Naive B cell (primary cell): ENCODE data around the gene ADRM1. TPM values are rescaled to one million over a fixed set of nuclear protein-coding genes. Genes with fewer than 3 reads are reported as not detected.
A peak's percentile ranks its signal among the peaks of the same experiment; 100 is the strongest.

Experiments
- ATAC-seq, 2 donors: fragments of 150-1000 bp; cut with Tn5 transposase; 2 replicates each; pipeline ENCODE4 v1.10.0; 2021; ENCODE audit warnings: low read depth in 2 of 2, mild to moderate bottlenecking in 2 of 2, moderate library complexity in 2 of 2
- DNase-seq: peaks from one replicate; pipeline ENCODE4 v3.0.0; 2022
- H3K27ac Mint-ChIP-seq, 6 donors: one replicate each; pipeline ENCODE4 v1.8.0; 2020 to 2022; ENCODE audit warnings: mild to moderate bottlenecking in 6 of 6, mixed read lengths in 6 of 6, moderate library complexity in 5 of 6, inconsistent platforms in 2 of 6
- H3K27me3 Mint-ChIP-seq, 3 donors: one replicate each; pipeline ENCODE4 v1.8.0; 2021 to 2022; ENCODE audit warnings: mixed read lengths in 3 of 3, mild to moderate bottlenecking in 1 of 3
- H3K36me3 Mint-ChIP-seq, 2 donors: one replicate each; pipeline ENCODE4 v1.8.0; 2020 to 2022; ENCODE audit warnings: mixed read lengths in 2 of 2, inconsistent platforms in 1 of 2, mild to moderate bottlenecking in 1 of 2
- H3K4me1 Mint-ChIP-seq, 3 donors: one replicate each; pipeline ENCODE4 v1.8.0; 2020 to 2022; ENCODE audit warnings: mixed read lengths in 3 of 3, inconsistent platforms in 1 of 3, mild to moderate bottlenecking in 1 of 3, moderate library complexity in 1 of 3
- H3K4me3 Mint-ChIP-seq, 8 donors: one replicate each; pipeline ENCODE4 v1.8.0; 2020 to 2022; ENCODE audit warnings: mild to moderate bottlenecking in 8 of 8, mixed read lengths in 8 of 8, moderate library complexity in 8 of 8, inconsistent platforms in 2 of 8
- H3K9me3 Mint-ChIP-seq, 7 donors: one replicate each; pipeline ENCODE4 v1.8.0; 2020 to 2022; ENCODE audit warnings: mixed read lengths in 7 of 7, mild to moderate bottlenecking in 5 of 7, inconsistent platforms in 2 of 7, moderate library complexity in 1 of 7
- polyA plus RNA-seq, 6 donors: library from polyadenylated mRNA; unstranded; fragments of 300-500 nt; fragmentation: Illumina TruSeq; gene quantifications; one replicate each; pipeline ENCODE4 v1.2.3, GENCODE V29; 2021; ENCODE audit warnings: low read depth in 6 of 6

The ADRM1 gene
- polyA plus RNA-seq, 6 donors from 2014 or later, result 75.6 to 111 (median 89.0) TPM

DNA sequence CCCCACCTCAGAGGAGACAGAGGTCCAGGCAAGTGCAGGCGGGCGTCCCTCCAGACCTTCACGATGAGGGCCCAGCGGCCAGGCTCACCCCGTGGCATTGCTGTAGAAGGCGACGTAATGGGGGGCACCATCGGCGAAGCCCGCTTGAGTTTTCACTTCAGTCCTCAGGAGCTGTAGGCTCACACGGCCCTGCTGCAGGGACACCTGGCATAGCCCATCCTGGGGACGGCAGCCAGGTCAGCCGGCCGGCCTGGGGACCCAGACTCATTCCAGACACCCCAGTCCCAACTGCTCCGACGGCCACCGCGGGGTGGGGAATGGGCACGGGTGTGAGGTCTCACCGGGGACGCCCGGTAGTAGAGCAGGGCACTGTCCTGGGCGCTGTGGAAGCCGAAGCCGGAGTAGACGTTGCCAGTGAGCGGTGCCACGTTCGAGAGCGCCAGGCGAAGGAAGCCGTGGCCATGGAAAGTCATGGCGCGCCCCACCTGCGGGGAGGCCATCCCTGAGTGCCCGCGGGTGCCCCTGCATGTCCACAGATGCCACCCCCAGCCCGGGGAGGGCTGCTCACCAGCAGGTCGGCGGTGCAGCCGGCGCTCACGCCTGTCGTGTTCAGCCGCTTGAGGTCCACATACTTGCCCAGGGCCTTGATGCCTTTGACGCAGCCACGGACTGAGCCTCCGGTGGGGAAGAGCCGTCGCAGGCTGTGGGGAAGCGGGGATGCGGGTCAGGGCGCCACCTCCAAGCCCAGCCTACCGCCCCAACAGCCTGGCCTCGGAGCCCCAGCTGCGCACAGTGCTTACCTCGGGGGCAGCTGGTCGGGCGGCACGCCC is 9.2 kb downstream of the ADRM1 start:
- Mint-ChIP-seq H3K4me1 (peaks cover 0 to 6% (median 0%) of the 10 kb centered on the region in 3 donors), H3K27ac (no peak overlapping the region), H3K9me3 (no peaks in the 10 kb centered on the region), H3K4me3 (no peak overlapping the region), H3K27me3 (no peaks in the 10 kb centered on the region), H3K36me3 (no peaks in the 10 kb centered on the region)
- ATAC-seq, result no peak
- DNase-seq, result no peak

DNA sequence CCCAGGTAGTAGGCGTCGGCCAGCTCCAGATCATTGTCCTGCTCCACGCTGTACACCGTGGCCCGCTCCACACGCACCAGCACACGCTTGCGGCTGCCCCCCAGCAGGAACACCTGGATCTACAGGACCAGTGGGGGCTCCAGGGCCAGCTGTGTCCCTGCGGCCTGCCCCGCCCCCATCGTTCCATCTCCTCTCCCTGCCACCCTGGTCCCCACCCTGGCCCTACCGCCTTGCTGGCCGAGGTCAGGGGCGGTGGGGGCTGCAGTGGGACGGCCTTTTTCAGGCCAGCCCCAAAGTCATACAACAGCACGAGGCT is 9.8 kb downstream of the ADRM1 start:
- Mint-ChIP-seq H3K27ac (no peak overlapping the region), H3K4me1 (peaks cover 0 to 6% (median 0%) of the 10 kb centered on the region in 3 donors), H3K27me3 (no peaks in the 10 kb centered on the region), H3K4me3 (no peak overlapping the region), H3K9me3 (no peaks in the 10 kb centered on the region), H3K36me3 (no peaks in the 10 kb centered on the region)
- ATAC-seq, result no peak
- DNase-seq, result no peak

DNA sequence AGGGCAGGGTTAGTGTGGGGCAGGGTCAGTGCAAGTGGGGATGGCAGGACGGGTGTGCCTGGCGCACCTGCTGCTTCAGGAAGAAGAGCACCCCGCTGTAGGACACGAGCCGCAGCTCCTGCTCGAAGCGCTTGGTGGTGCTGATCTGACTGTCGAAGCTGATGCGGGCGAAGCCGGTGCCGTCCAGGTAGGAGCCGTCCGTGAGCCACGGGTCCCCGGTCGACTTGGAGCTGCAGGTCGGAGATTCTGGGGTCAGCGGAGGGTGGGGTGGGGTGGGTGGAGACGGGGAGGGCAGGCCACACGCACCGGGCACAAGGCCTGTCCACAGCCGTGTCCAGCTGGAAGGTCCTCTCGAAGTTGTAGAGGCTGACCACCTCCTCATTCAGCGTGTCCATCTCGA is 10.2 kb downstream of the ADRM1 start:
- no peak for DNase-seq
- H3K4me3 Mint-ChIP-seq, result no peak overlapping the region
- no peak for ATAC-seq
- H3K9me3 Mint-ChIP-seq, result no peaks in the 10 kb centered on the region
- no peaks in the 10 kb centered on the region for H3K36me3 Mint-ChIP-seq
- no peaks in the 10 kb centered on the region for H3K27me3 Mint-ChIP-seq
- H3K4me1 Mint-ChIP-seq, result peaks cover 0 to 6% (median 0%) of the 10 kb centered on the region in 3 donors
- H3K27ac Mint-ChIP-seq, result no peak overlapping the region

DNA sequence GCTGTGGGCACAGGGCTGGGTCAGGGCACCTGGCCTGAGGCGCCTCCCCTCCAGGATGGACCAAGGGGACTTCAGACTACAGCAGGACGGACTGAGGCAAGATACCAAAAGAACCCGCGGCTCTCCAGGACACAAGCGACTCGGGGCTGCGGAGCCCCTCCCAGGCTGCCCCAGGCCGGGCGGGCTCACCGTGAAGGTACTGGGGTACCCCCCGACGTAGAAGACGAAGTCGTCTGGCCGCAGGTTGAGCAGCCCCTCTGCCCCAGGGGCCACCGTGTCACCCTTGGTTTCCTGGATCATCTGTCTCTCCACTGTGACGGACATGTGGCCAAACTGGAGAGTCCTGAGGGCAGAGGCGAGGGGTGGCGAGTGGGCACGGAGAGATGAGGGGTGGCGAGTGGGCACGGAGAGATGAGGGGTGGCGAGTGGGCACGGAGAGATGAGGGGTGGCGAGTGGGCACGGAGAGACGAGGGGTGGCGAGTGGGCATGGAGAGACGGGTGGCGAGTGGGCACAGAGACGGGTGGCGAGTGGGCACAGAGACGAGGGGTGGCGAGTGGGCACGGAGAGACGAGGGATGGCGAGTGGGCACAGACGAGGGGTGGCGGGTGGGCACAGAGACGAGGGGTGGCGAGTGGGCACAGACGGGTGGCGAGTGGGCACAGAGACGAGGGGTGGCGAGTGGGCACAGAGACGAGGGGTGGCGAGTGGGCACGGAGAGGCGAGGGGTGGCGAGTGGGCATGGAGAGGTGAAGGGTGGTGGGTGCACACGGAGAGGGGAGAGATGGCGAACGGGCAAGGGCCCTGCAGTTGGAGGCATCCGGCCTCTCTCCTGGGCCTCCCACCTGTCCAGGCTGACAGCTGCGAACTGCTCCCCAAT is 10.9 kb downstream of the ADRM1 start:
- DNase-seq, result no peak

DNA sequence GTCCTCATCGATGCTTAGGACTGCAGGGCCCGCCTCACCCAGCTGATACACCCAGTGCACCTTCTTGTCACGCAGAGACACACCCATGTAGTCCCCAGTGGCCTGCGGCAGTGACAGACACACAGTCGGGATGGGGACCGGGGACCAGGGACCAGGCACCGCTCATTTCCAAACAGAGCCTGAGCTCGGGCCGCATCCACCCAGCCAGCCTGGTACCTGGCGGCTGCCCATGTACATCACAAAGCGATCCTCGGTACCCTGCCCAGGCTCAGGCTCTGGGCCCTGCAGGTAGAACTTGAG is 11.5 kb downstream of the ADRM1 start:
- Mint-ChIP-seq H3K36me3 (no peaks in the 10 kb centered on the region), H3K4me3 (no peak overlapping the region), H3K27me3 (no peaks in the 10 kb centered on the region), H3K4me1 (peaks cover 0 to 6% (median 0%) of the 10 kb centered on the region in 3 donors), H3K9me3 (no peaks in the 10 kb centered on the region), H3K27ac (peak overlapping the region in 1 of 6 donors; percentile 60)
- DNase-seq (no peak), ATAC-seq (no peak)

More for the DNA sequence above, 10.9 kb downstream of the ADRM1 start:
- no peak for ATAC-seq
- Mint-ChIP-seq H3K27me3 (no peaks in the 10 kb centered on the region), H3K4me3 (no peak overlapping the region), H3K36me3 (no peaks in the 10 kb centered on the region), H3K4me1 (peaks cover 0 to 6% (median 0%) of the 10 kb centered on the region in 3 donors), H3K27ac (peak overlapping the region in 1 of 6 donors; percentile 60), H3K9me3 (no peaks in the 10 kb centered on the region)

DNA sequence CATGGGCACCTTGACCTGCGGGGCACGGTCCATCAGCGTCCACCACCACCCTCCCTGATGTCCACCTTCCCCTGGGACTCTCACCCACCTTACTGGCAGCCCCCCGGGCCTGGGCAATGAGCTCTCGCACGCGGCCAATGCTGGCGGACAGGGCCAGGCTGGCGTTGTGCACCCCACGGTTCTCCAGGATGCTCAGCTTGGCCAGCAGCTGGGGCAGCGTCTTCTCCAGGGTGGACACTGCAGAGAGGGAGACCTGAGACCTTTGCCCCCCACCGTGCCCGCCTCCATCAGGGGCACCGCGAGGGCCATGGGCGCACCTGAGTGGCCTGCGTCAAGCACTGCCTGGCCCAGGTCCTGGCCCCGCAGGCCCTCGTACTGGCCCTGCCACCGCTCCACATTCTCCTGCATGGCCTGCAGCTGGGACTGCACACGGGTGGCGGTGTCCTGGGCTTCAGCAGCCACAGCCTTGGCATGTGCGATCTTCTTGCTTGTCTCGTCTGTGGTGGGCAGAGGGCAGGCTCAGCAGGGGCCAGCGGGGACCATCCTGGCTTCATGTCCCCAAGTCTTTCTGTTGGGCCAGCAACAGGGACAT is 12.0 kb downstream of the ADRM1 start:
- ATAC-seq, result no peak
- Mint-ChIP-seq H3K27ac (no peak overlapping the region), H3K4me1 (peaks cover 0 to 6% (median 0%) of the 10 kb centered on the region in 3 donors), H3K4me3 (no peak overlapping the region), H3K9me3 (no peaks in the 10 kb centered on the region), H3K36me3 (no peaks in the 10 kb centered on the region), H3K27me3 (no peaks in the 10 kb centered on the region)
- no peak for DNase-seq

DNA sequence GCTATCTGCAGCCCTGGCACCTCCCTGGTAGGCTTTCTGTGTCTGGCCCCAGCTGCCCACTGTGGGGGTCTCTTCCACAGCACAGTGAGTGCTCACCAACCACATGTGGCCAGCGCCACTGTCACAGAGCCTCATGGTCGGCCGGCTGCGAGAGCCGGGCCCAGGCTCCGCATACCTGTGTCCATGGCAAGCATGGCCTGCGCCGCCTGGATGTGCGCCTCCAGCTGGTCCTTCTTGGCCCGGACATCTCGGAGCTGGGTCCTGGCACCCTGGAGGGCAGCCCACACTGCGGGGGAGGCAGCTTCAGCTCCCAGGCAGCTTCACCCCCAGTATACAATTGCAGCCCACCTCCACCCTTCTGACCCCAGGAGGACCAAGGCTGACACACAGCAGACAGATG is 13.0 kb downstream of the ADRM1 start:
- peak overlapping the region in 1 of 6 donors; percentile 79 for H3K27ac Mint-ChIP-seq
- H3K27me3 Mint-ChIP-seq, result no peaks in the 10 kb centered on the region
- peaks cover 0 to 8% (median 2%) of the 10 kb centered on the region in 3 donors for H3K4me1 Mint-ChIP-seq
- no peaks in the 10 kb centered on the region for H3K36me3 Mint-ChIP-seq
- H3K9me3 Mint-ChIP-seq, result peaks cover 0 to 2% (median 0%) of the 10 kb centered on the region in 7 donors
- no peak overlapping the region for H3K4me3 Mint-ChIP-seq
- no peak for DNase-seq
- no peak for ATAC-seq

DNA sequence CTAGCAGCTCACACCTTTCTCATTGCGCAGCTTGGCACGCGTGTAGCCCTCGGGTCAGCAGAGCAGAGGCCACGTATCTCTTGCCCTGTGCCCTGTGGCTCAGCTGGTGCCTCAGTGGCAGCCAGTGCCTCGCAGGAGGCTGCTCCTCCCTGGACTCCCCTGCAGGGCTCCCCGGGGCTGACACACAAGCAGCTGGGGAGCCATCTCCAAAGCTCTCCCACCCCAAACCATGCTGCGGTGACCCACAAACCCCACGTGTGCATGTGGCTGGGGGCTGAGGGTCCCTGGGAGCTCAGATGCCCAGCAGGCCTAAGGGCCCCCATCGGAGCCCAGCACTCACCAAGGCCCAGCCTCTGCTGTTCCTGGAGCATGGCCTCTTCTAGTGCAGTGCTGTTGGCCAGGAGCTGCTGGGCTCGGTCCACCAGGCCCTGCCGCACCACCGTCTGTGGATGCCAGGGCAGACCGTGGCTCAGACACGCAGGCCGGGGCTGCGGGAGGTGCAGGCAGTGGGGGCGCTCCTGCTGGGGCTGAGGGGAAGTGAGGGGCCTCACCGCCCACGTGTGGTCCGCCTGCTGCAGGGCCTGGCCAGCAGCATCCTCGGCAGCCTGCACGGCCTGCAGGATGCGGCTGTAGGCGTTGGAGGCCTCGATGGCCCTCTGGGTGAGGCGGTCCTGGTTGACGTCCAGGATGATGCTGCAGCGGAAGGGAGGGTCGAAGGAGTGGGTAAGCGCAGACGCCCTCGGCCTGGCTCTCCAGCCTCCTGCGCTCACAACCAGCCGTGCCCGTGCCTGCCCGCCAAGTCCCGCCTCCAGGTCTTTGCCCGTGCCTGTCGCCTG is 13.8 kb downstream of the ADRM1 start:
- Mint-ChIP-seq H3K9me3 (peaks cover 0 to 3% (median 0%) of the 10 kb centered on the region in 7 donors), H3K27ac (no peak overlapping the region), H3K4me1 (peaks cover 0 to 11% (median 3%) of the 10 kb centered on the region in 3 donors), H3K36me3 (no peaks in the 10 kb centered on the region), H3K4me3 (no peak overlapping the region), H3K27me3 (no peaks in the 10 kb centered on the region)
- DNase-seq, result no peak
- ATAC-seq, result no peak

DNA sequence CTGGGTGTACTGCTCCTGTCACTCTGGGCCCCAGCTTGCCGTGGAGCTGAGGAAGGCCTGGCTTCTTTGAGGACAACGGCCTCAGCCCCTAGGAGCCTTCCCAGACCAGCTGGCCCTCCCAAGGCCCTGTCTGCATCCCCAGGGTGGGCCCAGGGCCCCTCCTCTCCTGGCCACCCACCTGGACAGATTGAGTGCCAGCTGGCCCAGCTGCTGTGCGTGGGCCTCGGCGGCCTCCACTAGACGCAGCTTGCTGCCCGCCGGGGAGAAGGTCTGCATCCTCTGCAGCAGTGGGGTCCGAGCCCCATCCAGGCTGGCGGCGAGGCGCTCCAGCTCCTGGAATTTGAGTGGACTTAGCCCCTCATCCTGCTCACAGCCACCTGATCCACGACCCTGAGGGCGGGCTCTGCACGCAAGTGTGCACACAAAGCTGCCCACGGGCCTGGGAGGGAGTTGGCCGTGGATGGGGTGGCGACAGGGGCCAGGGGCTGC is 14.4 kb downstream of the ADRM1 start:
- H3K4me3 Mint-ChIP-seq, result no peak overlapping the region
- DNase-seq (no peak), ATAC-seq (no peak)
- peaks cover 0 to 3% (median 0%) of the 10 kb centered on the region in 7 donors for H3K9me3 Mint-ChIP-seq
- H3K36me3 Mint-ChIP-seq, result no peaks in the 10 kb centered on the region
- peaks cover 0 to 11% (median 3%) of the 10 kb centered on the region in 3 donors for H3K4me1 Mint-ChIP-seq
- H3K27ac Mint-ChIP-seq, result peak overlapping the region in 1 of 6 donors; percentile 39
- no peaks in the 10 kb centered on the region for H3K27me3 Mint-ChIP-seq

DNA sequence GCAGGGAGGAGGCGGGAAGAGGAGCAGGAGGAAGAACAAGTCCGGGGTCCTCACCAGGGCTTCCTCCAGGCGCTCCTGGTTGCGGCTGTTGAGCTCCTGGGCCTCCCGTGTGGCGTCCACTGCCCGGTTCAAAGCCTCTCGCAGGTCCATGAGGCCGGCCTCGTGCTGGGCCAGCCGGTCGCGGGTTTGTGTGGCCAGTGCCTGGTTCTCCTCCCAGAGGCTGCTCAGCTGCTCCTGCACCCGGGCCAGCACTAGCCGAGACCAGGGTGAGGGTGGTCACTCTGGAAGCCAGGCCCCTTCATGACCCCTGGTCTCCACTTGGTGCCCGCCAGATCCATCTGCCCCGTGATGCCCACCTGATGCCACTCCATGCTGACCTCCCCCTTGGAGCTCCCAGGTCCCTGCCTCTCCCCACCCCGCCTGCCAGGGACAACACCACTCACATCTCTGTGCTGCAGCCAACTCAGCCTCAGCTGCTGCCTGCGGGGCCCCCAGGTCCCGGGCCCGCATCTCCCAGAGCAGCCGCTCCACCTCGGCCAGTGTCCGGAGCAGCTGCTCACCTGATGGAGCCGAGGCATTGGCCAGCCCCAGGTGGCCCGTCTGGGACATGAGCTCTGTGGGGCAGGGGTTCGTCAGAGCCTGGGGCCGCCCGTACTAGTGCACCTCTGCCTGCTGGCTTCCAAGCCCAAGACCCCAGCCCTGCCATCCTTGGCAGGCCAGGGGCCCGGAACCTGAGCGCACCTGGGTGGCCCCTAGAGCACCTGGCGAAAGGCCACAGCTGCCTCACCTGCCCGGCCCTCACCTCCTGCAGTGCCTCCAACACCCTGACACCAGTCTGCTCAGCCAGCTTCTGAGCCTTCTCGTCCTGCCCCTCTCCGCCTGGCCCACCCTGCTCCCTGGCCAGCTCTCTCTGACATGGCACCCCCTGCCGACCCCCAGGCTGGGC is 15.9 kb downstream of the ADRM1 start:
- peaks cover 0 to 11% (median 3%) of the 10 kb centered on the region in 3 donors for H3K4me1 Mint-ChIP-seq
- peak overlapping the region in 5 of 6 donors; percentile 24 to 76 (median 63) for H3K27ac Mint-ChIP-seq
- DNase-seq, result no peak
- H3K27me3 Mint-ChIP-seq, result no peaks in the 10 kb centered on the region
- no peak overlapping the region for H3K4me3 Mint-ChIP-seq
- no peak for ATAC-seq
- peaks cover 0 to 3% (median 0%) of the 10 kb centered on the region in 7 donors for H3K9me3 Mint-ChIP-seq
- no peaks in the 10 kb centered on the region for H3K36me3 Mint-ChIP-seq

DNA sequence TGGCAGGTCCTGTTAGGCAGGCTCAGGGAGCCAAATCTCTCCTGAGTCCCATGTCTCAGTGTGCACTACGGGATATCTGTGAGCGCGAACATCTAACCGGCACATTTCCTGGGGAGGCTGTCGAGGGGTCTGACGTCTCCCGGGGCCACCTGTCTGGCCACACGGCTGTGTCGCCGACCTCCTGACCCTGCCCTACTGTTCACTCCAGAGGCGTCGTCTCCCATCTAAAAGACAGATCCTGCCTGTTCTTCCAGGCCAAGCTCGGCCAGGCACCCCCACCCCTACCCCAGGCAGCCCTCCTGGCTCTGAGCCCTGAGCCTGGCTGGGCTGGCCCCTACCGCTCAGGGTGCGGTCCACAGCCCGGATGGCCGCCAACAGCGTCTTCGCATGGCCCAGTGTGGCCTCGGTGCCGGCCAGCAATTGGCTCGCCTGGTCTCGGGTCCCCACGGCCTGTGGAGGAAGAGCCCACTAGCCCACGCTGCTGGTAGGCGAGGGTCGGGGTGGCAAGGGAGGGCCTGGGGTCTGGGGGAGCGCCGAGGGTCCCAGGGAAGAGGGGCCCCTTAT is 16.6 kb downstream of the ADRM1 start:
- H3K9me3 Mint-ChIP-seq, result peaks cover 0 to 3% (median 0%) of the 10 kb centered on the region in 7 donors
- H3K27me3 Mint-ChIP-seq, result no peaks in the 10 kb centered on the region
- no peak overlapping the region for H3K4me3 Mint-ChIP-seq
- ATAC-seq (no peak), DNase-seq (no peak)
- H3K4me1 Mint-ChIP-seq, result peaks cover 0 to 11% (median 3%) of the 10 kb centered on the region in 3 donors
- H3K36me3 Mint-ChIP-seq, result peaks cover 0 to under 1% of the 10 kb centered on the region in 2 donors
- H3K27ac Mint-ChIP-seq, result peak overlapping the region in 4 of 6 donors; percentile 24 to 76 (median 50)
